HL-60 (cell line): Measurements from ENCODE around the gene MIR17HG.

Experiments
- GABPA ChIP-seq: IDR thresholded peaks from 2 replicates; pipeline ENCODE4 v1.6.1; 2012; ENCODE audit warnings: low read depth
- POLR2AphosphoS5 ChIP-seq: IDR thresholded peaks from 2 replicates; pipeline ENCODE4 v1.6.1; 2012; ENCODE audit warnings: low read depth
- SPI1 ChIP-seq: IDR thresholded peaks from 2 replicates; pipeline ENCODE4 v1.6.1; 2012; ENCODE audit warnings: low read depth, mild to moderate bottlenecking, borderline replicate concordance
- TF ChIP-seq, protein P1 (sequence below): IDR thresholded peaks from one replicate; pipeline ENCODE4 v1.5.1; 2011; ENCODE audit warnings: low read length, control low read depth, inconsistent platforms; ENCODE audit not compliant: insufficient read depth
- TF ChIP-seq, protein P2 (sequence below): IDR thresholded peaks from 2 replicates; pipeline ENCODE4 v1.6.1; 2012; ENCODE audit warnings: low read depth; ENCODE audit not compliant: insufficient replicate concordance

DNA sequence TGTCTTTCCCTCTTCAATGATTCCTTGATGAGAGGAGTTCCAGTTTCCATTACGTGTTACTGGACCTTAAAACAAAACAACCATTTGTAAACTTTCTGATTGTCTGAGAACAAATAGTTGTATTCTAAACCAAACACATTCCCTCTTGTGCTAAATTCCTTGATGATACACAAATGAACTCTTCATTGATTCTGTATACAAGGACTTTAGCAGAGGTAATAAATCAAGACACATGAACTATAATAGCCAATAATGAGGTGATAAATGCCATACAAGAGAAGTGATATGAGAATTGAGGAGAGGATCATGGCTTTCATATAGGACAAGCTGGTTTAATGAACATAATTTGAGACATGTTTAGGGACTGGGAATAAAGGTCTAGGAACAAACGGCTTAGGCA is 37.4 kb downstream of the MIR17HG start:
- TF ChIP-seq POLR2AphosphoS5 (no peak), SPI1 (no peak), GABPA (no peak)
- TF ChIP-seq, protein P1, sequence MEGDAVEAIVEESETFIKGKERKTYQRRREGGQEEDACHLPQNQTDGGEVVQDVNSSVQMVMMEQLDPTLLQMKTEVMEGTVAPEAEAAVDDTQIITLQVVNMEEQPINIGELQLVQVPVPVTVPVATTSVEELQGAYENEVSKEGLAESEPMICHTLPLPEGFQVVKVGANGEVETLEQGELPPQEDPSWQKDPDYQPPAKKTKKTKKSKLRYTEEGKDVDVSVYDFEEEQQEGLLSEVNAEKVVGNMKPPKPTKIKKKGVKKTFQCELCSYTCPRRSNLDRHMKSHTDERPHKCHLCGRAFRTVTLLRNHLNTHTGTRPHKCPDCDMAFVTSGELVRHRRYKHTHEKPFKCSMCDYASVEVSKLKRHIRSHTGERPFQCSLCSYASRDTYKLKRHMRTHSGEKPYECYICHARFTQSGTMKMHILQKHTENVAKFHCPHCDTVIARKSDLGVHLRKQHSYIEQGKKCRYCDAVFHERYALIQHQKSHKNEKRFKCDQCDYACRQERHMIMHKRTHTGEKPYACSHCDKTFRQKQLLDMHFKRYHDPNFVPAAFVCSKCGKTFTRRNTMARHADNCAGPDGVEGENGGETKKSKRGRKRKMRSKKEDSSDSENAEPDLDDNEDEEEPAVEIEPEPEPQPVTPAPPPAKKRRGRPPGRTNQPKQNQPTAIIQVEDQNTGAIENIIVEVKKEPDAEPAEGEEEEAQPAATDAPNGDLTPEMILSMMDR = no peak
- TF ChIP-seq, protein P2, sequence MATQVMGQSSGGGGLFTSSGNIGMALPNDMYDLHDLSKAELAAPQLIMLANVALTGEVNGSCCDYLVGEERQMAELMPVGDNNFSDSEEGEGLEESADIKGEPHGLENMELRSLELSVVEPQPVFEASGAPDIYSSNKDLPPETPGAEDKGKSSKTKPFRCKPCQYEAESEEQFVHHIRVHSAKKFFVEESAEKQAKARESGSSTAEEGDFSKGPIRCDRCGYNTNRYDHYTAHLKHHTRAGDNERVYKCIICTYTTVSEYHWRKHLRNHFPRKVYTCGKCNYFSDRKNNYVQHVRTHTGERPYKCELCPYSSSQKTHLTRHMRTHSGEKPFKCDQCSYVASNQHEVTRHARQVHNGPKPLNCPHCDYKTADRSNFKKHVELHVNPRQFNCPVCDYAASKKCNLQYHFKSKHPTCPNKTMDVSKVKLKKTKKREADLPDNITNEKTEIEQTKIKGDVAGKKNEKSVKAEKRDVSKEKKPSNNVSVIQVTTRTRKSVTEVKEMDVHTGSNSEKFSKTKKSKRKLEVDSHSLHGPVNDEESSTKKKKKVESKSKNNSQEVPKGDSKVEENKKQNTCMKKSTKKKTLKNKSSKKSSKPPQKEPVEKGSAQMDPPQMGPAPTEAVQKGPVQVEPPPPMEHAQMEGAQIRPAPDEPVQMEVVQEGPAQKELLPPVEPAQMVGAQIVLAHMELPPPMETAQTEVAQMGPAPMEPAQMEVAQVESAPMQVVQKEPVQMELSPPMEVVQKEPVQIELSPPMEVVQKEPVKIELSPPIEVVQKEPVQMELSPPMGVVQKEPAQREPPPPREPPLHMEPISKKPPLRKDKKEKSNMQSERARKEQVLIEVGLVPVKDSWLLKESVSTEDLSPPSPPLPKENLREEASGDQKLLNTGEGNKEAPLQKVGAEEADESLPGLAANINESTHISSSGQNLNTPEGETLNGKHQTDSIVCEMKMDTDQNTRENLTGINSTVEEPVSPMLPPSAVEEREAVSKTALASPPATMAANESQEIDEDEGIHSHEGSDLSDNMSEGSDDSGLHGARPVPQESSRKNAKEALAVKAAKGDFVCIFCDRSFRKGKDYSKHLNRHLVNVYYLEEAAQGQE = no peak
